ENCODE data around the gene SNTA1. TPM values are rescaled to one million over a fixed set of nuclear protein-coding genes. Genes with fewer than 3 reads are reported as not detected.
"Not testable (repeated sequence)": the region's sequence is repeated elsewhere in the genome, so short reads cannot be mapped to it uniquely, and the experiment has no call there.

The SNTA1 gene
- total RNA-seq, result 10 to 100 TPM in 3 of 4 donors, 1 to 10 TPM in 1; 6.3 to 27.3 (median 14.0) TPM

DNA sequence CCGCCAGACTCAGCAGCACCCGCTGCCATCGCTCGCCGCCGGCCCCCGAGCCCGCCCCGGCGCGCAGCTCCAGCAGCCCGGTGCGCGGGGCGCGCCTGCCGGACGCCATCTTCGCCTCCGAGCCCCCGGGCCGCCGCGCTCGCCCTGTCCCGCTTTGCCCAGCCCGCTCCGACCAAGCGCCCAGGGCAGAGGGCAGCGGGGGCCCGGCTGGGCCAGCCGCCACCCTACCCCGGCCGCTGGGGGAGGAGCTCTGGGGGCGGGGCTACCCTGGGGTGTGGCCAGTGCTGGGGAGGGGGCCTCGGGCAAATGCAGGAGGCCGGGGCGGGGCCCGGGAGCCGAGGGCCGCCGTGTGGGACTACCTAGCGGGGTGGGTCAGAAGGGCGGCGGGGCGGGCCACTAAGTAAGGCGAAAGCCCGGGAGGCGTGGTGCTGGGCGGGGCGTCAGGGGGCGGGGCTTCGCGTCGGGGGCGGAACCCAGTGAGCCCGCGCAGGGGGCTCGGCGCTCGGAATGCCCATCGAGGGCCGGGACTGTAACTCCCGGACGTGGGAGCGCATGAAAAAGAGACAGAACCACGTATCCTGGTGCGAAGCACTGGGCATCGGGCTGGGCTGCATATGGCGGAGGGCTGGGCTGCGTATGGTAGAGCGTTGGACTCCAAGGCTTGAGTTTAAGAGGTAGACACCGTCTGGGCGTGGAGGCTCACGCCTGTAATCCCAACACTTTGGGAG, at the start of gene SNTA1:
Gene SNTA1 (minus strand): TSS at position 252 of the 728 bp plus-strand sequence. CDS start 143 bp downstream, at position 109.
- Histone ChIP-seq H3K27me3 (no peaks in the 10 kb centered on the region), H3K4me1 (peaks cover 0 to 38% (median 8%) of the 10 kb centered on the region in 3 donors), H3K4me3 (peak within 1 kb of the TSS; percentile 73 to 97 (median 87)), H3K27ac (peak within 1 kb of the TSS; percentile 85 to 93 (median 90)), H3K9me3 (no peaks in the 10 kb centered on the region), H3K36me3 (no peaks in the 10 kb centered on the region)
- DNase-seq, result peak; percentile 64
- intact Hi-C loops (cut with DNase I), result no loop called here
- WGBS, 2 donors, result 1 to 7% methylated on average over 8 to 22 of the region's 75 CpGs
- peak in 1 of 4 donors; percentile 44 for TF ChIP-seq POLR2A (IDR thresholded peaks at IDR 0.05)
- TF ChIP-seq, protein P1, sequence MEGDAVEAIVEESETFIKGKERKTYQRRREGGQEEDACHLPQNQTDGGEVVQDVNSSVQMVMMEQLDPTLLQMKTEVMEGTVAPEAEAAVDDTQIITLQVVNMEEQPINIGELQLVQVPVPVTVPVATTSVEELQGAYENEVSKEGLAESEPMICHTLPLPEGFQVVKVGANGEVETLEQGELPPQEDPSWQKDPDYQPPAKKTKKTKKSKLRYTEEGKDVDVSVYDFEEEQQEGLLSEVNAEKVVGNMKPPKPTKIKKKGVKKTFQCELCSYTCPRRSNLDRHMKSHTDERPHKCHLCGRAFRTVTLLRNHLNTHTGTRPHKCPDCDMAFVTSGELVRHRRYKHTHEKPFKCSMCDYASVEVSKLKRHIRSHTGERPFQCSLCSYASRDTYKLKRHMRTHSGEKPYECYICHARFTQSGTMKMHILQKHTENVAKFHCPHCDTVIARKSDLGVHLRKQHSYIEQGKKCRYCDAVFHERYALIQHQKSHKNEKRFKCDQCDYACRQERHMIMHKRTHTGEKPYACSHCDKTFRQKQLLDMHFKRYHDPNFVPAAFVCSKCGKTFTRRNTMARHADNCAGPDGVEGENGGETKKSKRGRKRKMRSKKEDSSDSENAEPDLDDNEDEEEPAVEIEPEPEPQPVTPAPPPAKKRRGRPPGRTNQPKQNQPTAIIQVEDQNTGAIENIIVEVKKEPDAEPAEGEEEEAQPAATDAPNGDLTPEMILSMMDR (IDR thresholded peaks at IDR 0.05), result peak in 1 of 6 experiments; percentile 2

DNA sequence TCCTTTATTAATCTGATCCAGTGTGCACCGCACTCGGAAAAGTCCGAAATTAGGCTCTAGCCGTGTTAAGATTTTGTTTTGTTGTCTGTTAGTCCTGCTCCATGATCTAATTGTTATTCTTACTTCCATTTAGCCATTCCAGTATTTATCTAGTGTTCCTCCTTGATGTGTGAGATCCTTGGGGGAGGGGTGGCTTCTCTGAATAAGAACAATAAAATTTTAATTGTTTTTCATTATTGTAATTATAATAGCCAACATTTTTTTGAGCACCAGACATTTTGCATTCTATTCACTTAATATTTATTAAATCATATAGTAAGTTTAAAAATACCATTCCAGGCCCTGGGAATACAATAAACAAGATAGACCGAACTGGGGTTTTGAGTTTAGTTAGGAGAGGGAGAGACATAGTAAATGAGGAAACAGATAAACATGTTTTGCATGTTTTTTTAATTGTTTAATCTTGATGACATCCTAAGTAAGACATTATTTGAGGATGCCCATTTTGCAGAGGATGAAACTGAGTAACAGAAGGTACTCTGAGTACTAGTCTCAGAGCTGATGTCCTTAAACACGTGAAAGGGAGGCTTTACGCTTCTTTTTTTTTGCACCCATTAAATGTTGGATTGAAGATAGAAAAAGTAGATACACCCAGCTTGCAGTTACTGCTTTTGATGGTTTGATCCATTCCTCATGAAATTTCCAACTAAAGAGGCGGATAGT, 47.5 kb upstream of the SNTA1 start:
- peak overlapping the region; percentile 98 to 99 (median 99) for H3K27ac ChIP-seq
- TF ChIP-seq POLR2A (IDR thresholded peaks at IDR 0.05), result no peak
- H3K4me1 ChIP-seq, result peaks cover 9 to 42% (median 15%) of the 10 kb centered on the region in 3 donors
- no peaks in the 10 kb centered on the region for H3K9me3 ChIP-seq
- WGBS, 2 donors, result 41 to 46% methylated on average over 8 of the region's 8 CpGs
- H3K4me3 ChIP-seq, result peak overlapping the region; percentile 86 to 98 (median 93)
- H3K27me3 ChIP-seq, result no peaks in the 10 kb centered on the region
- no peaks in the 10 kb centered on the region for H3K36me3 ChIP-seq
- intact Hi-C loops (cut with DNase I), result no loop called here
- DNase-seq, result no peak

DNA sequence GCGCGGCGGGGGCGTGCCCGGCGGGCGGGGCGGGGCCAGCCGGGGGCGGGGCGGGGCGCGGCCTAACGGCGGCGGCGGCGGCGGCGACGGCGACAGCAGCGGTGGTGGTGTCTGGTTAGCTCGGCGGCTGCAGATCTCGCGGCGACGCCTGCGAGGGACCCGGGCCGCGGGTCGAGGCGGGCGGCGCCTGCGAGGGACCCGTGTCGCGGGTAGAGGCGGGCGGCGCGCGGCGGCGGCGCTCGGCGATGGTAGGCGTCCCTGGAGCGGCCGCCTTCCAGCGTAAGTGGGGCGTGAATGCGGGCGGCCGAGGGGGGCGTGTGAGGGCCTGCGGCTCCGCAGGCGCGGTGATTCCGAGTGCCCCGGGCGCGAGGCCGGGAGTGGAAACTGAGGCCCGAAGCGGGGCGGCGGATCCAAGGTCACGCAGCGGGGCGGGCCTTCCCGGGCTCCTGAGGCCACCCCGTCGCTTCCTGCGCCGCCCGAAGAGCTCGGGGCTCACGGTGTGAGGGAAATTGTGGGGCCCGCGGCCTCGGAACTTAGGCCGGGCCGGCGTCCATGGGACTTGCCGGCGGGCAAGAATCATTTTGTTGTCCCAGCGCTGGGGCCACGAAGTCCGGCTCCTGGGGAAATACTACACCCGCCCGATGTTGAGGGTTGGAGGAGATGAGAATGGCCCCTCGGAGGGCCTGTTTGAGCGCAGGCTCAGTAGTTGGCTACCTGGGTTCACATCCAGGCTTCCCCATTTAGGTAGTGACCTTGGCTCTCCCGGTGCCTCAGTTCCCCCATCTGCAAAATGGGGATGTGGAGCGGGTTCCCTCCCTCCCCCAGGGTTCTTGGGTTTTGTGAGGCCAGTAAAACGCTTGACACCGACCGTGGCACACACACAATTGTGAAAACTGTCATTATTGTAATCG, 46.7 kb upstream of the SNTA1 start, which contains the start of gene CBFA2T2:
Gene CBFA2T2 (plus strand): TSS at position 74 of the 911 bp plus-strand sequence. CDS start 172 bp downstream, at position 246.
- Histone ChIP-seq H3K27me3 (no peaks in the 10 kb centered on the region), H3K4me1 (peaks cover 9 to 37% (median 15%) of the 10 kb centered on the region in 3 donors), H3K4me3 (peak within 1 kb of the TSS; percentile 86 to 98 (median 93)), H3K36me3 (no peaks in the 10 kb centered on the region), H3K27ac (peak within 1 kb of the TSS; percentile 98 to 99 (median 99)), H3K9me3 (no peaks in the 10 kb centered on the region)
- WGBS, 2 donors, result 0% methylated on average over 1 to 27 of the region's 105 CpGs
- intact Hi-C loops (cut with DNase I), result no loop called here
- DNase-seq, result no peak
- TF ChIP-seq POLR2A (IDR thresholded peaks at IDR 0.05), result peak in 2 of 4 donors; percentile 5 to 8
- TF ChIP-seq, protein P1 (IDR thresholded peaks at IDR 0.05), result peak in 1 of 6 experiments; percentile 15

DNA sequence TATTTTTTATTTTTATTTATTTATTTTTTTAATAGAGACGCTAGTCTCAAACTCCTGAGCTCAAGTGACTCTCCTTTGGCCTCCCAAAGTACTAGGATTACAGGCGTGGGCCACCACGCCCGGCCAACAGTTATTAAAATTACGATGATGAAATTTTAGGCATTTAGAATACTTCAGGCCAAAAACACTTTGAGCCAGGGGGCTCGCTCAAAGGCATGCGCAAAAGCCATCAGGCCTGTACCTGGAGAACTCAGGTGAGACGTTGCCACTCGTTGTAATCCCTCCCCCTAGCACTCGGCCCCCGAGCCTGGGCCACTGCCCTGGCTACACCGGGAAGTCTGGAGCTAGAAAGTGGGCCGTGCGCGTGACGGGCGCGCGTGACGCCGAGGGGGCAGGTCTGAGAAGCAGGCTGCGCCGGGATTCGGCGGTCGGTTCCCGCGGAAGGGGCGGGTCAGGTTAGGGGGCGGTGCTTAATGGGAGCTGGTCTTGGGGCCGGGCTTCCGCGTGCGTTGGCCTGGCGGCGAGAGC, 46.0 kb upstream of the SNTA1 start:
- Histone ChIP-seq H3K4me1 (peaks cover 9 to 37% (median 15%) of the 10 kb centered on the region in 3 donors), H3K9me3 (no peaks in the 10 kb centered on the region), H3K4me3 (peak overlapping the region; percentile 30 to 98 (median 88)), H3K27ac (peak overlapping the region; percentile 89 to 99 (median 99)), H3K27me3 (no peaks in the 10 kb centered on the region), H3K36me3 (no peaks in the 10 kb centered on the region)
- 3 to 11% methylated on average over 5 to 6 of the region's 36 CpGs for WGBS, 2 donors
- intact Hi-C loops (cut with DNase I), result no loop called here
- peak; percentile 85 for DNase-seq
- TF ChIP-seq, protein P1 (IDR thresholded peaks at IDR 0.05), result no peak
- peak in 3 of 4 donors; percentile 88 to 93 (median 91) for TF ChIP-seq POLR2A (IDR thresholded peaks at IDR 0.05)

DNA sequence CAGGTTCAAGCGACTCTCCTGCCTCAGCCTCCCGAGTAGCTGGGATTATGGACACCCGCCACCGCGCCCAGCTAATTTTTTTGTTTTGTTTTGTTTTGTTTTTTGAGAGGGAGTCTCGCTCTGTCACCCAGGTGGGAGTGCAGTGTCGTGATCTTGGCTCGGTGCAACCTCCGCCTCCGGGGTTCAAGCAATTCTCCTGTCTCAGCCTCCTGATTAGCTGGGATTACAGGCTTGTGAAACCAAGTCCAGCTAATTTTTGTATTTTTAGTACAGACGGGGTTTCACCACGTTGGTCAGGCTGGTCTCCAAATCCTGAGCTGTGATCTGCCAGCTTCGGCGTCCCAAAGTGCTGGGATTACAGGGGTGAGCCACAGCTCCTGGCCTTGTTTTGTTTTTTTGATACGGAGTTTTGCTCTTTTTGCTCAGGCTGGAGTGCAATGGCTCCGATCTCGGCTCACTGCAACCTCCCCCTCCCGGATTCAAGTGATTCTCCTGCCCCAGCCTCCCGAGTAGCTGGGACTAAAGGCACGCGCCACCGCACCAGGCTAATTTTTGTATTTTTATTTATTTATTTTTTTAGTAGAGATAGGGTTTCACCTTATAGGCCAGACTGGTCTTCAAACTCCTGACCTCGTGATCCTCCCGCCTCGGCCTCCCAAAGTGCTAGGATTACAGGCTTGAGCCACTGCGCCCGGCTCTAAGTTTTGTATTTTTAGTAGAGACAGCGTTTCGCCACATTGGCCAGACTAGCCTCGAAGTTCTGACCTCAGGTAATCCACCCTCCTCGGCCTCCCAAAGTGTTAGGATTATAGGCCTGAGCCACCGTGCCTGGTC, 45.3 kb upstream of the SNTA1 start:
- 90 to 94% methylated on average over 31 to 32 of the region's 32 CpGs for WGBS, 2 donors
- DNase-seq; H3K27me3 ChIP-seq; intact Hi-C loops (cut with DNase I); H3K9me3 ChIP-seq; H3K36me3 ChIP-seq: not testable (repeated sequence)
- Histone ChIP-seq H3K27ac (peak overlapping the region; percentile 89 to 99 (median 99)), H3K4me1 (peaks cover 9 to 37% (median 15%) of the 10 kb centered on the region in 3 donors), H3K4me3 (peak overlapping the region; percentile 30 to 98 (median 88))

All from esophagus squamous epithelium (tissue), 5 donors.